ENCODE results near the gene MEMO1. TPM values are rescaled to one million over a fixed set of nuclear protein-coding genes. Genes with fewer than 3 reads are reported as not detected.
"Not testable (repeated sequence)": the region's sequence is repeated elsewhere in the genome, so short reads cannot be mapped to it uniquely, and the experiment has no call there.

The MEMO1 gene
- total RNA-seq, 1 donor from 2014 or later = 22.7 TPM

- DNase-seq (ENCODE audit: low spot score) = no peak
- no peak for ATAC-seq
These were observed 11.4 kb downstream of the MEMO1 start for GRCh38 chr2:31999438-31999837.

DNA sequence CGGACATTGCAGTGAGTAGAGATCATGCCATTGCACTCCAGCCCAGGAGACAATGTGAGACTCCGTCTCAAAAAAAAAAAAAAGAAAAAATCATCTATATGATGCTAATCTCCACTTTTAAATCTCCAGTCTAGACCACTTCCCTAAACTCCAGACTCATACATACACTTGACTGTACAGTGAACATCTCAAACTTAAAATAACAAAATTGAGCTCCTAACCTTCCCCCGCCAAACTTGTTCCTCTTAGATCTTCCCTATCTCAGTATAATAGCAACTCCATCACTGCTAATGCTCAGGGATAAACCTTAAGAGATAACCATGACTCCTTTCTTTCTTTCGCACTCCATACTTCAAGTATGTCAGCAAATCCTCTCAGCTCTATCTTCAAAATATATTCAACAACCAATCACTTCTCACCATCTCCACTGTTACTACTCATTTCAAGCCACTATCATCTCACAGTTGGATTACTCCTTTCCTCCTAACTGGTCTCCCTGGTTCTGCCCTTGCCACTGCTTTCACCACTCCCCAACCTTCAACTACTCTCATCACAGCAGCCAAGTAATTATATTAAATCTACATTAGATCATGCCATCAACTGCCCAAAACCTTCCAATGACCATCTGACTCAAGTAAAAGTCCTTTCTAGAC lies 12.0 kb downstream of the MEMO1 start:
- DNase-seq (ENCODE audit: low spot score) = no peak
- ATAC-seq = no peak

DNA sequence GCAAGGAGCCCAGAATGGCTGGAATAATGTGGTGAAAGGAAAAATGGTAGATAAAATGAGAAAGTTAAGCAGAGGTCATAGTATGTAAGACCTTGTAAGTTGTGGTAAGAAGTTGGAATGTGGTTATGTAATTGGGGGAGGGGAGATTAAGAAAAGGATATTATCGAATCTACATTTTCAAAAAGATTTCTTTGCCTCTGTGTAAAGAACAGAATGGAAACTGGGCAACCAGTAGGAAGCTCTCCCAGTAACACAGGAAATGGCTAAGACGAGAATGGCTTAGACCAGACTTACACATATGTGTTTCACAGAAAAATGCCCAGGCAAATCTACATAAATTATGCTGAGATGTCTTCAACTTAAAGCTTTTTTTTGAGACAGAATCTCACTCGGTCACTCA lies 13.2 kb downstream of the MEMO1 start:
- ATAC-seq (no peak), DNase-seq (ENCODE audit: low spot score) (no peak)

DNA sequence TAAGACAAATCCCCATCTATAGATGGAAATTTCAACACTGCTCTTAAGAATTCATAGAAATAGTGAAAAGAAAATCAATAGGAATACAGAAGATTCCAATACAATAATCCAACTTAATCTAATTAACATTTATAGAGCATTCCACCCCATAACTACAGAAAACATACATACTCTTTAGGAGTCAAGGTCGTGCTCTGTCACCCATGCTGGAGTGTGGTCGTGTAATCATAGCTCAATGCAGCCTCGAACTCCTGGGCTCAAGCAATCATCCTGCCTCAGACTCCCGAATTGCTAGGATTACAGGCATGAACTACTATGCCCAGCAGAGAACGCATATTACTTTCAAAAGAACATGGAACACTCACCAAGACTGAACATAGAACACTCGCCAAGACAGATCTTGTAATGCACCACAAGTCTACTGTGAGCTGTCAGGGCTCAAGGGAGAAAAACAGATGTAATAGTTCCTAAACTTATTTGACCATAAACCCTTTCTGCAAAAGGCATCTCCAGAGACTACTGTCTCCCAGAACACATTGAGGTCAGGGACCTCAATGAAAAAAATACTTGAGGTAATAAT lies 14.1 kb downstream of the MEMO1 start:
- DNase-seq (ENCODE audit: low spot score) (no peak), ATAC-seq (no peak)

DNA sequence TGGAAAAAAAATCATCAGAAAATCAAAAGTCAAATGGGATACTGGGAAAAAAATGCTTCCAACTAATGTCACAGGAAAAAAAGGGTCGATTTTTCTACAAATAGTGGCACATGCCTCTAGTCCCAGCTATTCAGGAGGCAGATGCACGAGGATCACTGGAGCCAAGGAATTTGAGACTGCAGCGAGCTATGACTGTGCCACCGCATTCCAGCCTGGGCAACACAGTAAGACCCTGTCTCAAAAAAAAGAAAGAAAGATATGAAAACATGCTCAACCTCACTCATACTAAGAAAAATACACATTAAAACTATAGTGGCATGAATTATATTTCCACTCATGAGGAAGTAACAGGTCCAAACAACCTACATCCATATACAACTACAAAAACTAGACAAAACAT lies 17.9 kb downstream of the MEMO1 start:
- ATAC-seq = no peak
- no peak for DNase-seq (ENCODE audit: low spot score)

DNA sequence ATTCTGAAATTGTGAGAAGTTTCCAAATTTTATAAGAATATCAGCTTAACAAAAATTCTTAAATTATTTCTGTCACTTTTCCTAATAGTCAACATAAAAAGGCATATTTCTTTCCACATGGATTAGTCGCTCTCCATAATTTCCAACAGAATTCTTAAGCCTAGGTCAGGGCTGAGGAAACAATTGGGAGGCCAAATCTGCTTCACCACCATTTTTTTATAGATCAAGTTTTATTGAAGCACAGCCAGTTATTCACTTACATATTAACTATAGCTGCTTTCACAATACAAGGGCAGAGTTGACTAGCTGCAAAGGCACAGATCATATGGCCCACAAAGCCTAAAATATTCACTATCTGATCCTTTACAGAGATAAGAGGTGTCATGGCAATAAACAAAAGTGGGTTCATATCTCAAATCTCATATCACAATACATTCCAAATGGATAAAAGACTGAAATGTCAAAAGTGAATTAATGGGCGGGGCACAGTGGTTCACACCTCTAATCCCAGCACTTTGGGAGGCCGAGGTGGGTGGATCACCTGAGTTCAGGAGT lies 18.7 kb downstream of the MEMO1 start:
- ATAC-seq (peak; percentile 80), DNase-seq (ENCODE audit: low spot score) (no peak)

DNA sequence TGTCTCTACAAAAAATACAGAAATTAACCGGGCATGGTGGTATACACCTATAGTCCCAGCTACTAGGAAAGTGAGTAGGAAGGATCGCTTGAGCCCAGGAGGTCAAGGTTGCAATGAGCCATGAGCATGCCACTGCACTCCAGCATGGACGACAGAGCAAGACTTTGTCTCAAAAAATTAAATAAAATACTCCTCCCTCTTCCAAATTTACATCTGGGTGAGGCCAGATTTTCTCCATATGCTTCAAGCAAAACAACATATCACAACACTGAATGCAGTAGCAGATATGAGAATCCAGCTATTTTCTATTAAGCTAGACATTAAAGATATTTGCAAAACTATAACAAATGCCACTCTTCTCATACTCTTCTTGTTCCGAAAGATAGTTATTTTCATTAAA lies 20.9 kb downstream of the MEMO1 start:
- no peak for DNase-seq (ENCODE audit: low spot score)
- no peak for ATAC-seq

DNA sequence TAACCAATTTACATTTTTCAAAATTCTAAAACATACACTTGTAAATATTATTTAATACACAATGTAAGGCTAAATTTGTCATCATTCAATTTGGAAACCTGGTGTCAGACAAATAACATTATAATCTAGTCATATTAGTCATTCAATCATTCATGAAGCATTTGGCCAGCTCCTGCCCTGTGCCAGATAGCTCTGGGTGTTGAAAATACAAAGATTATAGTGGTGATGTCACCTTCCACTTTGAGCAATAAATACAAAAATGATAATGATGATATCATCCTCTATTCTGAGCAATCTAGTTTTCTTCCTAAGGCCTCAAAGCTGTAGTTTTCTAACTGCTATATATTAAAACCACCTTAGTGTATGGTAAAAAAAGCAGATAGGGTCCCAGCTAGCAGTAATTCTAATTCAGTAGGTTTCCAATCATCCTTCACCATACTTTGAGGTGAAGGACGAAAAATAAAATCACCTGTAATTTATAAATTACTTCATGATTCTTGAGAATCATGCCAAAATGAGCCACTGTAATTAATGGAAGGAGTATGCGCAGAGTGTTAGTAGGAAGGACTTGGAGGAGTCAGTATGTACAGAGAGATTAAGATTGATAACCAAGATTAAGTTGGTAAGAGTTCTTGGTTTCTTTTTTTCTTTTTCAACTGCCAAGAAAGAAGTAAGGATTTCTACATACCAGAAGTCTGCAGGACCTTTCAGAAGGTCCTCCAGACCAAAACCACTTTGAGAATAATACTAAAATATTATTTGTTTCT lies 23.2 kb downstream of the MEMO1 start:
- ATAC-seq = no peak
- no peak for DNase-seq (ENCODE audit: low spot score)

DNA sequence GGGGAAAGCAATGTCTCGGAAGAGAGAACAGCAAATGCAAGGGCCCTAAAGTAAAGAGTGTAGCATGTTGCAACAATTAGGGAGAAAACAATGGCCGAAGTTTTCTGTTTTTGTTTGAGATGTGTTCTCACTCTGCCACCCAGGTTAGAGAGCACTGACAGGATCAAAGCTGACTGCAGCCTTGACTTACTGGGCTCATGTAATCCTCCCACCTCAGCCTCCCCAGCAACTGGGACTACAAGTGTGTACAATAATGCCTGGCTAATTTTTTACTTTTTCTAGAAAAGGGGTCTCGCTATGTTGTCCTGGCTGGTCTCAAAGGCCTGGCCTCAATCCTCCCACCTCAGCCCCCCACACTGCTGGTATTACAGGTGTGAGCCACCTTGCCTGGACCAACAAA lies 23.9 kb downstream of the MEMO1 start:
- peak; percentile 19 for ATAC-seq
- DNase-seq (ENCODE audit: low spot score) = no peak

DNA sequence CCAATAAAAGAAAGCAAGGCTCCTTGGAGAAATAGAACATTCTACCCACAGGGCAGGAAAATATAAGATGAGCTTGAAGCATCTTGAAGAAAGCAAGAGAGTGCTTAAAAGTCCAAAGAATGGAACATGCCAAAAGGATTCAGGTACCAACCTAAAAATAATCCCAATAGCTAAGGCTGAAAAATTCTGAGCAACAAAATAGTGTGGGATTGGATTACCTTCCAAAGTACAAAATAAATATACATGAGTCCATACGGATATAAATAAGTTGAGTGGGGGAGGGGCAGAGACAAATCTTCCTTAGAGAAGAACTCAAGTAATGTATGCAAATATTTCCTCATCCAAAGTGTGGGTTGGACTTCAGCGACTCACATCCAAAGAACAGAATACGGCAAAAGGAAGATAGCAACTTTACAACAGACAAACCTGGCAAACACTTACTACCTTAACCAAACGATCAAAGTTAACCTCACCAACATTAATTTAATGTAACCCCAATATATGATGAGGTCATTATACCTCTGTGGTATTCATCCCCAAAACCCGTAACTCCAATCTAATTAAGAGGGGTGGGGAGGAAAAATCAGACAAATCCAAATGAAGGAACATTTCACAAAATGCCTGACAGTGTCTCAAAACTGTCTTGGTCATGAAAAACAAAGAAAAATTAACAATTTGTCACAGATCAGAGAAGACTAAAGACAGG lies 26.9 kb downstream of the MEMO1 start:
- DNase-seq (ENCODE audit: low spot score) (no peak), ATAC-seq (no peak)

DNA sequence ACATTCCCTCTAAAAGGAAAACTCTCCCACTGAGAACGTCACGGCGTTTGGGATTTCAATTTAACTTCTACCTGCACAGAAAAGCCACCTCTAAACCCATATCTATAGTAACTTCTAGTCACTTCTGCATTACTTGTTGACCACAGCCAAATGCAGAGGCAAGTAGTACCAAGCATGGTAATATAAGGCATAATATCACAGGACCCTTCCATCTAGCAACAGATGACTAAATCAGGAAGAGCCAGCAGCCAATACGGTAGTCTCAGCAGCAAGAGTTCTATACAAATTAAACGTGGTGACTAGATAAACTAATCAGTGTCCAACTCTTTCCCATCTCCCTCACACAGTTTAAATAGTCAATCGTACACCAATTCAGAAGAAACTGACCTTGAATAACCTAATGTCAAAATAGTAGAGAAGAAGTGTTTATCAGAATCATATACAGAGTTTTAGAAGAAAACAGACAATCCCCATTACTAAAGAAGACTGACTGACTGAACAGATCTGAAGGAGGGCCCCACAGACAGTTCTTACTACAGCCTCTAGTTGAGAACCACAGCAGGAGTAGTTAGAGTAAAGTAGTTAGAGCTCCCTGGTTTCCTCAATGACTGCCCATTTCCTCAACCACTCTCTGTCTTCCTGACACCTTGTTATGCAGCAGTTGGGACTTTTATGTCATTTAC lies 30.0 kb downstream of the MEMO1 start:
- DNase-seq (ENCODE audit: low spot score) (no peak), ATAC-seq (peak; percentile 63)

DNA sequence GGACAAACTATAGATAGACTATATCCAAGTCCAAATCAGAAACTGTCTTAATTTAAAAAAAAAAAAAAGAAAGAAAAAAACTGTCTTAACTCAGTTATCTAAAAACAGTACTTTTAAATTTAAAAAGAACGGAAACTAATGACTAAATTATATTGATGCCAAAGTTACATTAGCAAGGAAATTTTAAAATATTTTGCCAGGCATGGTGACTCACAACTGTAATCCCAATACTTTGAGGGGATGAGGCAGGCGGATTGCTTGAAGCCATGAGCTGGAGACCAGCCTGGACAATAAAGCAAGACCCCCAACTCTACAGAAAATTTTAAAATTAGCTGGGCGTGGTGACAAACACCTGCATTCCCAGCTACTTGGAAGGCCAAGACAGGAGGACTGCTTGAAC lies 30.9 kb downstream of the MEMO1 start:
- ATAC-seq (no peak), DNase-seq (ENCODE audit: low spot score) (no peak)

- DNase-seq (ENCODE audit: low spot score) = no peak
- ATAC-seq = no peak
These were observed 31.8 kb downstream of the MEMO1 start for GRCh38 chr2:31979018-31979417.

GRCh38 chr2:31978436-31978835 lies 32.4 kb downstream of the MEMO1 start:
- ATAC-seq (no peak), DNase-seq (ENCODE audit: low spot score) (no peak)

DNA sequence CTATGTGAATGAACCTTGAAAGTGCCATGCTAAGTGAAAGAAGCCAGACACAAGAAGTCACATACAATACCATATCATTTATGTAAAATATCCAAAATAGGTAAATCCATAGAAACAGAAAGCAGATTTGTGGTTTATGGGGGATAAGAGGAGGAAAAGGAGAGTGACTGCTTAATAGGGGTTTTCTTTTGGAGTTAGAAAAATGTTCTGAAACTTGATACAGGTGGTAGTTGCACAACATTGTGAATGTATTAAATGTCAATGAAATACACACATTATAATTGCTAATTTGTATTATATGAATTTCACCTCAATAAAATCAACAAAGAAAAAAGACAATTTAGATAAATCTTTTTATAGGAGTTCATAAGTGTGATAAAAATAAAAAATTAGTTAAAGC lies 37.1 kb downstream of the MEMO1 start:
- ATAC-seq (no peak), DNase-seq (ENCODE audit: low spot score) (no peak)

GRCh38 chr2:31972059-31972458 lies 38.7 kb downstream of the MEMO1 start:
- ATAC-seq (no peak), DNase-seq (ENCODE audit: low spot score) (no peak)

DNA sequence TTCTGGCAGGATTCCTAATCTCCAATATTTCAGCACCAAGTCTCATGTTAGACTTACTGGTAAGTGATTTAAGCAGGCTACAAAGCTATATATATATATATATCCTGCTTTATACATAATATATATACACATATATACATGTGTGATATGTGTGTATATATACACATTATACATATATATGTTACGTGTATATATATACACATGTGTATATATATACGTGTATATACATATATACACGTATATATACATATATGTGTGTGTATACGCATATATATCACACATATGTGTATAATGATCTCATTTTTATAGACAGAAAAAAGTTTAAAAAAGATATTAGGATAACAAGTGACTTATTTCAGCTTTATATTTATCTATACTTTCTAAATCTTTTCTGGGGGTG lies 41.6 kb downstream of the MEMO1 start:
- ATAC-seq = no peak
- DNase-seq (ENCODE audit: low spot score) = no peak

GRCh38 chr2:31967790-31968189 lies 43.0 kb downstream of the MEMO1 start:
- ATAC-seq = no peak

GRCh38 chr2:31966402-31966801 lies 44.4 kb downstream of the MEMO1 start:
- ATAC-seq; DNase-seq (ENCODE audit: low spot score): not testable (repeated sequence)

More at GRCh38 chr2:31967790-31968189, 43.0 kb downstream of the MEMO1 start:
- no peak for DNase-seq (ENCODE audit: low spot score)

GRCh38 chr2:31965094-31965493 lies 45.7 kb downstream of the MEMO1 start:
- DNase-seq (ENCODE audit: low spot score) = no peak
- ATAC-seq = no peak

Measured in left lobe of liver (tissue), 2 donors.